Breast epithelium (tissue), 3 donors: ENCODE data around the gene NR2F1-AS1.

Source experiments
- CTCF ChIP-seq, 3 donors: fragments of 450-650 bp; IDR thresholded peaks; one replicate each; pipeline ENCODE4 v1.5.1; 2016 to 2017; ENCODE audit warnings: antibody characterized with exemption in 3 of 3, mild to moderate bottlenecking in 3 of 3, moderate library complexity in 3 of 3
- POLR2A ChIP-seq: fragments of 450-650 bp; IDR thresholded peaks from one replicate; pipeline ENCODE4 v1.6.1; 2016; ENCODE audit warnings: antibody characterized with exemption, mild to moderate bottlenecking, moderate library complexity

- TF ChIP-seq CTCF (IDR thresholded peaks at IDR 0.05), result no peak
- no peak for TF ChIP-seq POLR2A
These were observed 15.3 kb upstream of the NR2F1-AS1 start for GRCh38 chr5:93596310-93596675.
